Stomach smooth muscle (tissue), 2 donors: ENCODE data around the gene NR2C1.

ENCODE experiments used
- H3K27ac ChIP-seq: one replicate; pipeline ENCODE4 v1.7.0; 2013; ENCODE audit warnings: mild to moderate bottlenecking, low read length, inconsistent platforms
- H3K27me3 ChIP-seq, 2 donors: one replicate each; pipeline ENCODE4 v1.7.0; 2013; ENCODE audit warnings: low read length in 2 of 2; ENCODE audit not compliant: insufficient read depth in 2 of 2, control insufficient read depth in 1 of 2
- H3K36me3 ChIP-seq, 2 donors: one replicate each; pipeline ENCODE4 v1.7.0; 2013; ENCODE audit warnings: low read length in 2 of 2; ENCODE audit not compliant: control insufficient read depth in 2 of 2, insufficient read depth in 2 of 2
- H3K4me1 ChIP-seq: one replicate; pipeline ENCODE4 v1.7.0; 2013; ENCODE audit warnings: low read length; ENCODE audit not compliant: control insufficient read depth, insufficient read depth
- H3K4me3 ChIP-seq, 2 donors: one replicate each; pipeline ENCODE4 v1.7.0; 2013; ENCODE audit warnings: low read length in 2 of 2
- H3K9ac ChIP-seq, 2 donors: one replicate each; pipeline ENCODE4 v1.7.0; 2013; ENCODE audit warnings: low read length in 2 of 2, mild to moderate bottlenecking in 1 of 2
- H3K9me3 ChIP-seq, 2 donors: one replicate each; pipeline ENCODE4 v1.7.0; 2013; ENCODE audit warnings: low read length in 2 of 2; ENCODE audit not compliant: control insufficient read depth in 2 of 2
- donor health status: healthy.
- donor health status: Pancreatic carcinoma.

The NR2C1 gene

GRCh38 chr12:94970560-94970959 is 102.9 kb downstream of the NR2C1 start:
- H3K27ac ChIP-seq, result no peak overlapping the region
- no peak overlapping the region for H3K4me3 ChIP-seq
- no peaks in the 10 kb centered on the region for H3K4me1 ChIP-seq
- no peak overlapping the region for H3K9ac ChIP-seq
- H3K36me3 ChIP-seq, result peaks cover 12 to 17% of the 10 kb centered on the region in 2 donors
- H3K27me3 ChIP-seq, result no peaks in the 10 kb centered on the region
- no peaks in the 10 kb centered on the region for H3K9me3 ChIP-seq
